Measurements from ENCODE around the gene SELENBP1.

SELENBP1 gene

DNA sequence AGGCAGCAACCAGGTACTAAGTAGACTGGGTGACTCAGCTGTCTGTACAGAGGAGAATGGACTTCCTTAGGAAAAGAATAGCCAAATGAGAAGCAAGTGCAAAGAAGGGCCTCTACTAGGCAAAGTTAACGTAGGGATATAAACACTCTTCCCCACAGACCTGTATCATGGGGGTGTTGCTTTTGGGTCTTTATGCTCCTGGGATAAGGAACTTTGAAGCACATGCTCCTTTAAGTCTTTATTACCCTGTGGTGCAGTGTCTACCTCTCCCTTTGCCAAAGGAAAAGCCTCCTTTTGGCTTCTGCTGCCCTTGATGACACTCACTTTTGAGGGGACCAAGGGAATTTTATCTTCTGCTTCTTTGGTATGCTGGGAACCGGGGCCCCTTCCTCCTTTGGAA, 30.5 kb downstream of the SELENBP1 start:
- no peak for DNase-seq

GRCh38 chr1:151340870-151341754, 31.4 kb downstream of the SELENBP1 start:
- DNase-seq: peak; percentile 41

- no peak for DNase-seq
Measured at GRCh38 chr1:151336556-151336955, 35.9 kb downstream of the SELENBP1 start.

DNA sequence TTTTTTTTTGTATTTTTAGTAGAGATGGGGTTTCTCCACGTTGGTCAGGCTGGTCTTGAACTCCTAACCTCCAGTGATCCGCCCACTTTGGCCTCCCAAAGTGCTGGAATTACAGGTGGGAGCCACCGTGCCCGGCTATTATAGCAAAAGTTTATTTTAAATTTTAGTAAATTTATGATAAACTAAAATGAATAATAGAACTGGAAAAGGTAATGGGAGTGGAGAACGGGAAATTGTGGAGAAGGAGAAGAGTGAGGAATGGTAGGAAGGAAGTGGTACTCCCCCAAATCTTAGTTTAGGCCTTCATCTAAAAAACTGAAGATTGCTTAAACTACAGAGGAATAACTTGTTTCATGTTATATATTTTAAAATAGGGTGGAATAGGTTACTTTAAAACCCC, 37.7 kb downstream of the SELENBP1 start:
- no peak for DNase-seq

GRCh38 chr1:151327903-151328674, 44.4 kb downstream of the SELENBP1 start:
- DNase-seq: no peak

- peak; percentile 99 for DNase-seq
Measured at GRCh38 chr1:151327223-151327902, 45.1 kb downstream of the SELENBP1 start, which contains the start of gene PI4KB. TSS of gene PI4KB (minus strand) at chr1:151327416. CDS start at chr1:151316481, 10,935 bp downstream.

- DNase-seq: no peak
Measured at GRCh38 chr1:151326619-151327222, 45.8 kb downstream of the SELENBP1 start.

GRCh38 chr1:151325646-151326429, 46.7 kb downstream of the SELENBP1 start:
- no peak for DNase-seq

- no peak for DNase-seq
Measured at GRCh38 chr1:151325231-151325630, 47.3 kb downstream of the SELENBP1 start.

GRCh38 chr1:151324390-151324930, 48.0 kb downstream of the SELENBP1 start:
- no peak for DNase-seq

GRCh38 chr1:151318975-151319374, 53.5 kb downstream of the SELENBP1 start:
- no peak for DNase-seq

- no peak for DNase-seq
Measured at GRCh38 chr1:151315565-151316235, 56.8 kb downstream of the SELENBP1 start.

Measured in NCI-H1048 (cell line).